SJCRH30 (cell line): Measurements from ENCODE around the gene TNNT1. TPM values are rescaled to one million over a fixed set of nuclear protein-coding genes. Genes with fewer than 3 reads are reported as not detected.
"Not testable (repeated sequence)": the region's sequence is repeated elsewhere in the genome, so short reads cannot be mapped to it uniquely, and the experiment has no call there.

Source experiments
- DNase-seq, 2 experiments: peaks; one replicate each; pipeline ENCODE4 v3.0.0-alpha.2; 2015 to 2020
- H3K27ac ChIP-seq: fragments of 250-450 bp; sonication (Bioruptor Pico); 2 replicates; pipeline ENCODE4 v1.5.1; 2020; ENCODE audit warnings: mild to moderate bottlenecking, moderate library complexity
- H3K27me3 ChIP-seq: fragments of 250-450 bp; sonication (Bioruptor Pico); 2 replicates; pipeline ENCODE4 v1.5.1; 2020; ENCODE audit warnings: mild to moderate bottlenecking, moderate library complexity
- H3K36me3 ChIP-seq: fragments of 250-450 bp; sonication (Bioruptor Pico); 2 replicates; pipeline ENCODE4 v1.5.1; 2020; ENCODE audit warnings: mild to moderate bottlenecking, moderate library complexity
- H3K4me1 ChIP-seq: fragments of 250-450 bp; sonication (Bioruptor Pico); 2 replicates; pipeline ENCODE4 v1.5.1; 2020; ENCODE audit warnings: mild to moderate bottlenecking, moderate library complexity
- H3K4me3 ChIP-seq: fragments of 250-450 bp; sonication (Bioruptor Pico); 2 replicates; pipeline ENCODE4 v1.5.1; 2020; ENCODE audit warnings: mild to moderate bottlenecking, moderate library complexity
- H3K9me3 ChIP-seq: fragments of 250-450 bp; sonication (Bioruptor Pico); replicated peaks from 2 replicates; pipeline ENCODE4 v1.5.1; 2020; ENCODE audit warnings: mild to moderate bottlenecking, moderate library complexity
- total RNA-seq: library from RNA; depleted of rRNA; stranded (reverse); fragments of >200 nt; shearing (Covaris generic); gene quantifications from 2 replicates; pipeline ENCODE4 v1.2.3, GENCODE V29; 2014

TNNT1 gene
- total RNA-seq, 1 experiment from 2014 or later = 612 TPM

- Histone ChIP-seq H3K4me1 (peaks cover 13% of the 10 kb centered on the region; the same call in 1 of the 2 replicates), H3K9me3 (no peaks in the 10 kb centered on the region), H3K27me3 (no peaks in the 10 kb centered on the region), H3K4me3 (no peak overlapping the region), H3K27ac (no peak overlapping the region; the same call in 1 of the 2 replicates), H3K36me3 (no peaks in the 10 kb centered on the region)
- peak; percentile 50 to 68 for DNase-seq
Measured at GRCh38 chr19:55113570-55114039, 35.4 kb downstream of the TNNT1 start.

GRCh38 chr19:55112777-55113569 lies 36.0 kb downstream of the TNNT1 start:
- no peaks in the 10 kb centered on the region for H3K36me3 ChIP-seq
- no peaks in the 10 kb centered on the region for H3K9me3 ChIP-seq
- no peak overlapping the region for H3K4me3 ChIP-seq
- peaks cover 10% of the 10 kb centered on the region; the same call in 1 of the 2 replicates for H3K4me1 ChIP-seq
- no peak for DNase-seq
- no peaks in the 10 kb centered on the region for H3K27me3 ChIP-seq
- H3K27ac ChIP-seq = no peak overlapping the region; the same call in 1 of the 2 replicates

GRCh38 chr19:55112246-55112776 lies 36.7 kb downstream of the TNNT1 start:
- DNase-seq = no peak
- Histone ChIP-seq H3K36me3 (no peaks in the 10 kb centered on the region), H3K9me3 (no peaks in the 10 kb centered on the region), H3K27ac (no peak overlapping the region), H3K4me3 (no peak overlapping the region), H3K27me3 (no peaks in the 10 kb centered on the region), H3K4me1 (peaks cover 10% of the 10 kb centered on the region; the same call in 1 of the 2 replicates)

- Histone ChIP-seq H3K36me3 (no peaks in the 10 kb centered on the region), H3K4me1 (peaks cover 10% of the 10 kb centered on the region; the same call in 1 of the 2 replicates), H3K27me3 (no peaks in the 10 kb centered on the region), H3K27ac (no peak overlapping the region), H3K4me3 (no peak overlapping the region), H3K9me3 (no peaks in the 10 kb centered on the region)
- DNase-seq = no peak
Measured at GRCh38 chr19:55111238-55111831, 37.7 kb downstream of the TNNT1 start.

GRCh38 chr19:55109527-55110291 lies 39.3 kb downstream of the TNNT1 start:
- Histone ChIP-seq H3K9me3 (no peaks in the 10 kb centered on the region), H3K27me3 (no peaks in the 10 kb centered on the region), H3K4me3 (no peak overlapping the region), H3K4me1 (peaks cover 7% of the 10 kb centered on the region; the same call in 1 of the 2 replicates), H3K36me3 (no peaks in the 10 kb centered on the region), H3K27ac (no peak overlapping the region)
- DNase-seq = no peak

- not testable (repeated sequence) for H3K4me3 ChIP-seq, H3K36me3 ChIP-seq, H3K27ac ChIP-seq, H3K27me3 ChIP-seq, H3K9me3 ChIP-seq, DNase-seq, H3K4me1 ChIP-seq
Measured at GRCh38 chr19:55107252-55107651, 41.8 kb downstream of the TNNT1 start.

GRCh38 chr19:55106591-55106990 lies 42.4 kb downstream of the TNNT1 start:
- H3K4me3 ChIP-seq = no peak overlapping the region
- H3K9me3 ChIP-seq = no peaks in the 10 kb centered on the region
- no peak for DNase-seq
- no peaks in the 10 kb centered on the region for H3K4me1 ChIP-seq
- H3K36me3 ChIP-seq = peaks cover 6% of the 10 kb centered on the region; the same call in 1 of the 2 replicates
- H3K27me3 ChIP-seq = no peaks in the 10 kb centered on the region
- H3K27ac ChIP-seq = no peak overlapping the region

- Histone ChIP-seq H3K27me3 (no peaks in the 10 kb centered on the region), H3K4me1 (no peaks in the 10 kb centered on the region), H3K27ac (no peak overlapping the region), H3K4me3 (no peak overlapping the region), H3K36me3 (peaks cover 6% of the 10 kb centered on the region; the same call in 1 of the 2 replicates), H3K9me3 (no peaks in the 10 kb centered on the region)
- DNase-seq = no peak
Measured at GRCh38 chr19:55105237-55105636, 43.8 kb downstream of the TNNT1 start.

- Histone ChIP-seq H3K4me1 (no peaks in the 10 kb centered on the region), H3K4me3 (no peak overlapping the region), H3K36me3 (peaks cover 6% of the 10 kb centered on the region; the same call in 1 of the 2 replicates), H3K27ac (no peak overlapping the region), H3K27me3 (no peaks in the 10 kb centered on the region), H3K9me3 (no peaks in the 10 kb centered on the region)
- no peak for DNase-seq
Measured at GRCh38 chr19:55103190-55103589, 45.8 kb downstream of the TNNT1 start.

GRCh38 chr19:55101261-55101660 lies 47.7 kb downstream of the TNNT1 start:
- no peak overlapping the region for H3K4me3 ChIP-seq
- H3K36me3 ChIP-seq = peaks cover 6% of the 10 kb centered on the region; the same call in 1 of the 2 replicates
- no peak for DNase-seq
- no peaks in the 10 kb centered on the region for H3K4me1 ChIP-seq
- no peak overlapping the region for H3K27ac ChIP-seq
- H3K9me3 ChIP-seq = no peaks in the 10 kb centered on the region
- H3K27me3 ChIP-seq = no peaks in the 10 kb centered on the region

- H3K4me1 ChIP-seq = no peaks in the 10 kb centered on the region
- H3K27me3 ChIP-seq = no peaks in the 10 kb centered on the region
- no peak overlapping the region for H3K27ac ChIP-seq
- H3K36me3 ChIP-seq = peaks cover 8% of the 10 kb centered on the region; the same call in 1 of the 2 replicates
- H3K4me3 ChIP-seq = no peak overlapping the region
- H3K9me3 ChIP-seq = no peaks in the 10 kb centered on the region
- DNase-seq = peak in 1 of 2 experiments; percentile 47
Measured at GRCh38 chr19:55099557-55100506, 49.2 kb downstream of the TNNT1 start.

- H3K4me1 ChIP-seq = no peaks in the 10 kb centered on the region
- H3K36me3 ChIP-seq = peaks cover 12% of the 10 kb centered on the region; the same call in 1 of the 2 replicates
- no peak overlapping the region for H3K27ac ChIP-seq
- DNase-seq = no peak
- no peaks in the 10 kb centered on the region for H3K9me3 ChIP-seq
- no peak overlapping the region for H3K4me3 ChIP-seq
- no peaks in the 10 kb centered on the region for H3K27me3 ChIP-seq
Measured at GRCh38 chr19:55098716-55099556, 50.1 kb downstream of the TNNT1 start.
